PFSK-1 (cell line): ENCODE measurements around the gene PAPSS1.

Experiments used
- FOXP2 ChIP-seq: optimal IDR thresholded peaks from 2 replicates; pipeline ENCODE3; 2011; ENCODE audit warnings: borderline replicate concordance, control low read depth, inconsistent platforms; ENCODE audit not compliant: insufficient read depth; ENCODE audit errors: extremely low read length, extremely low read depth
- POLR2AphosphoS5 ChIP-seq: IDR thresholded peaks from 2 replicates; pipeline ENCODE4 v1.6.1; 2012; ENCODE audit warnings: low read depth, mild to moderate bottlenecking, control low read depth, low read length, moderate library complexity
- SIN3A ChIP-seq: IDR thresholded peaks from 2 replicates; pipeline ENCODE4 v1.6.1; 2012; ENCODE audit warnings: mild to moderate bottlenecking, low read length, moderate library complexity, borderline replicate concordance; ENCODE audit not compliant: insufficient read depth
- TAF1 ChIP-seq: IDR thresholded peaks from 2 replicates; pipeline ENCODE4 v1.6.1; 2012; ENCODE audit warnings: low read length, control low read depth, borderline replicate concordance; ENCODE audit not compliant: insufficient read depth
- TF ChIP-seq, protein P1 (sequence below), 2 experiments: IDR thresholded peaks; 2 replicates each; pipeline versions ENCODE4 v1.6.1 to v1.8.0; 2011 to 2012; ENCODE audit warnings: low read depth in 2 of 2, low read length in 2 of 2, control low read depth in 1 of 2, inconsistent platforms in 1 of 2, mild to moderate bottlenecking in 1 of 2, moderate library complexity in 1 of 2; ENCODE audit not compliant: insufficient read depth in 1 of 2

Gene PAPSS1

DNA sequence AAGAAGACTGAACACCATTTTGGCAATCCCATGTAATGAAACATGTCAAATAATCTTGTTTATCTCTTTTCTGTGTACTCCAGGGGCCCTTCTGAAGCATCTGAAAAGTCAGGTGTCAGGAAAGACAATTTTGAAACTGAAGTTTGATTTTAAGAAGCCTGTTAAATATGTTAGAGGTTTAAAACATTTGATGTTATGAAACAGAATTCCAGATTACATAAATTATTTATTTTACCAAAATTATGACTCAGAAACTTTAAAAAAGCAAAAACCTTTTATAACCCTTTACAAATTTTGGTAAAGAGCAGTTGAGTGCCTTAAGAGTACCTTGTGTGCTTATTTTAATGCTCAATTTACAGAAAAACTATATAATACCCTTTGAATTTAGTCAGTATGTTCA, 130.8 kb downstream of the PAPSS1 start:
- TF ChIP-seq FOXP2: no peak
- no peak for TF ChIP-seq SIN3A
- TF ChIP-seq POLR2AphosphoS5: no peak
- TF ChIP-seq, protein P1, sequence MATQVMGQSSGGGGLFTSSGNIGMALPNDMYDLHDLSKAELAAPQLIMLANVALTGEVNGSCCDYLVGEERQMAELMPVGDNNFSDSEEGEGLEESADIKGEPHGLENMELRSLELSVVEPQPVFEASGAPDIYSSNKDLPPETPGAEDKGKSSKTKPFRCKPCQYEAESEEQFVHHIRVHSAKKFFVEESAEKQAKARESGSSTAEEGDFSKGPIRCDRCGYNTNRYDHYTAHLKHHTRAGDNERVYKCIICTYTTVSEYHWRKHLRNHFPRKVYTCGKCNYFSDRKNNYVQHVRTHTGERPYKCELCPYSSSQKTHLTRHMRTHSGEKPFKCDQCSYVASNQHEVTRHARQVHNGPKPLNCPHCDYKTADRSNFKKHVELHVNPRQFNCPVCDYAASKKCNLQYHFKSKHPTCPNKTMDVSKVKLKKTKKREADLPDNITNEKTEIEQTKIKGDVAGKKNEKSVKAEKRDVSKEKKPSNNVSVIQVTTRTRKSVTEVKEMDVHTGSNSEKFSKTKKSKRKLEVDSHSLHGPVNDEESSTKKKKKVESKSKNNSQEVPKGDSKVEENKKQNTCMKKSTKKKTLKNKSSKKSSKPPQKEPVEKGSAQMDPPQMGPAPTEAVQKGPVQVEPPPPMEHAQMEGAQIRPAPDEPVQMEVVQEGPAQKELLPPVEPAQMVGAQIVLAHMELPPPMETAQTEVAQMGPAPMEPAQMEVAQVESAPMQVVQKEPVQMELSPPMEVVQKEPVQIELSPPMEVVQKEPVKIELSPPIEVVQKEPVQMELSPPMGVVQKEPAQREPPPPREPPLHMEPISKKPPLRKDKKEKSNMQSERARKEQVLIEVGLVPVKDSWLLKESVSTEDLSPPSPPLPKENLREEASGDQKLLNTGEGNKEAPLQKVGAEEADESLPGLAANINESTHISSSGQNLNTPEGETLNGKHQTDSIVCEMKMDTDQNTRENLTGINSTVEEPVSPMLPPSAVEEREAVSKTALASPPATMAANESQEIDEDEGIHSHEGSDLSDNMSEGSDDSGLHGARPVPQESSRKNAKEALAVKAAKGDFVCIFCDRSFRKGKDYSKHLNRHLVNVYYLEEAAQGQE (IDR thresholded peaks at IDR 0.05; ENCODE audit: insufficient read depth in 1 of 2, low read depth in 2 of 2, low read length in 2 of 2): no peak
- TF ChIP-seq TAF1: no peak

DNA sequence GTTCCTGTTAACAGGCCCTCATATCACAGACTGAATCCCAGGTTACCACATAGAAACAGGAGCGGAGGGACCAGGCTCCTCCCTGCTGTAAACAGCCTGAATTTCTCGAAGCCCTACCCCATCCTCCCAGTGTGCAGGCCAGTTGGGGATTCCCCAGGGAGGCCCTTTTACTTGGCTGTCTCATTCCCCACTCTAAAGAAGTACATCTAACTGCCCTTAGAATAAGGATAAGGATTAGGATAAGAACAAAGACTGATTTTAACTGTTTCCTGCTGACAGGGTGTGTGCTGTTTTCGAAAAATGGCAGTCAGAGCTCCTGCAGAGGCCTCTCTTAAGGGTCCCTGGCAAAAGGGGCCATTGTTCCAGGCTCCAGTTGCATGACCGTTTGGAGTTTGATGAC, 133.7 kb downstream of the PAPSS1 start:
- TF ChIP-seq FOXP2 (no peak), TAF1 (no peak), POLR2AphosphoS5 (no peak), SIN3A (no peak)
- TF ChIP-seq, protein P1 (IDR thresholded peaks at IDR 0.05; ENCODE audit: insufficient read depth in 1 of 2, low read depth in 2 of 2, low read length in 2 of 2): no peak

DNA sequence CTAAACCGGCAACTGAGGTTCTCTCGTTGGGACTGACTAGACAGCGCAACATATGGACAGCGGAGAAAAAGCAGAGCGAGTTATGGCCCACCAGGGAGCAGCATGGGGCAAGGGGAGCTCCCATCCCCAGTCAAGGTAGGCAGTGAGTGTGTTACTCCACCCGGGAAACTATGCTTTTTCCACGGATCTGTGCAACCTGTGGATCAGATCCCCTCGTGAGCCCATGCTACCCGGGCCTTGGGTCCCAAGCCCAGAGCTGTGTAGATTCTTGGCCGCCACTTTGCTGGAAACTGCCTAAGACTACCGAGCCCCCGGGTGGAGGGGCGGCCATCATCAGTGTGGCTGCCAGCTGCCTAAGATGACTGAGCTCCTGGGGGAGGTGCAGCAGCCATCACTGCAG, 140.9 kb downstream of the PAPSS1 start:
- TF ChIP-seq TAF1 (no peak), SIN3A (no peak), FOXP2 (no peak), POLR2AphosphoS5 (no peak)
- TF ChIP-seq, protein P1 (IDR thresholded peaks at IDR 0.05; ENCODE audit: insufficient read depth in 1 of 2, low read depth in 2 of 2, low read length in 2 of 2): no peak

DNA sequence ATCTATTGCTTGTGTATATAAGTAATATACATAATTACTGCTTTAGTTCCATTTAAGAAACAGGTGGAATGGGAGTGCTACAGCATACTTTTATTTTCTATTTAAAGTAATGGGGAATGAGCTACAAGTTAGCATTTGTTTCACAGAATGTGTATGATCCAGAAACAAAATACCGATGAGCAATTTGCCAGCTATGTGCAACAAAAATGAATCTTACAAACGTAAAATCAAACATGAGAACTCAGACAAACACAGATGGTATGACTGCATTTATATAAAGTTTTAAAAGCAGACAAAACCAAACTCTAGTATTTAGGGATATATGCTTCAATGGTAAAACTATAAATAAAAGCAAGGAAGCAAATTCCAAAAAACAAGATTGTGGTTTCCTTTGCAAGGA, 141.7 kb downstream of the PAPSS1 start:
- TF ChIP-seq FOXP2 (no peak), POLR2AphosphoS5 (no peak), TAF1 (no peak)
- TF ChIP-seq, protein P1 (IDR thresholded peaks at IDR 0.05; ENCODE audit: insufficient read depth in 1 of 2, low read depth in 2 of 2, low read length in 2 of 2): no peak

DNA sequence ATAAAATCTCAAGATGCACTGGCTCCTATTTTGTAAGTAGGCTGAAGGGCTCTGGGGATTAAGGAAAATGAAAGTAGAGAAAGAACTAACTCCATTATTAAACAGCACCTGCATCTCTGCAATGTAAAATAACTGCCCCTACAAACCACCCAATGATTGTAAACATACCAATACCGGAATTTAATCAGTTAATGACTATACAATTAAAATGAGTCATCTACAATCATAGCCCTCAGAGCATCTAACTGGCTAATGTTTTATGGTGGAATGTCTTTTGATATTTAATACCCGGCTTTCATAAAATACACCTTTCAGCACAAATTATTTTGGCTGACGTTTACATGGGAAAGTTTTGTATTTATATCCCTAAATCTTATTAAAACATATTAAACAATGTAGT, 142.3 kb downstream of the PAPSS1 start:
- TF ChIP-seq, protein P1 (IDR thresholded peaks at IDR 0.05; ENCODE audit: insufficient read depth in 1 of 2, low read depth in 2 of 2, low read length in 2 of 2): no peak
